ENCODE results near the gene C3orf52.

C3orf52 gene

GRCh38 chr3:112086875-112087524 is 811 bp downstream of the C3orf52 start:
- no peak for DNase-seq

DNA sequence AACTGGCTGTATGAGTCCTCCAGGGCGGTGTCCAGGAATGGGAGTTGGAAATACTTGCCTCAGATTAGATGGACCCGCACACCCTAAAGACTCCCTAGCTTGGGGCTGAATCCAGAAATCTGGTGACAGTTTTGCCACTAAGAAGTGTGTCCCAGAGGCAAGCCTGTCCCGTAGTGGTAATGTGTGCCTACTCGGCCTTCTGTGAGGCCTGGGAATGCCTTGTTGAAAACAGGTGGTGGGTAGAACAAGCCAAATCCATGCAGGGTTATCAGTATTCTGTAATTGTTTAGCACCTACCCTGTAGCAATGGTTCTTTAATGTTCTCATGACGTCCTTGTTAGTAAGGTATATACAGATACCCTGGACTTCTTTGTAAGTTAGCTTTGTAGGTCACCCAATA is 1.6 kb downstream of the C3orf52 start:
- DNase-seq = no peak

DNA sequence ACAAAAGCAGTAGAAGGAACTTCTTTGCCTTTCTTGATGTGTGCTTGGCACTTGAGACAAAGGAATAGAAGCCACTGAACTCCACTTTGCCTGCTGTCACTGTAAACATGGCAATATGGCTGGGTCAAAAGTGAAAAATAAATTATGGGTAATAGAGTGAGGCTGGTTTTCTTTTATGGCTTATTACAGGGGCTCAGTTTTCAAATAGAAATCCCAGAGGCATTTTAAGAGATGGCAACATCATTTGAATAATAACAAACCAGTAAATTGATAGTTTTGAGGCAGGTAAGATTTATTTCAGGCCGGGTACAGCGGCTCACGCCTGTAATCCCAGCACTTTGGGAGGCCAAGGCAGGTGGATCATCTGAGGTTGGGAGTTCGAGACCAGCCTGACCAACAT is 2.8 kb downstream of the C3orf52 start:
- DNase-seq = no peak

GRCh38 chr3:112089956-112090886 is 4.0 kb downstream of the C3orf52 start:
- no peak for DNase-seq

GRCh38 chr3:112090887-112091586 is 4.8 kb downstream of the C3orf52 start:
- DNase-seq = no peak

- DNase-seq = no peak
Measured at GRCh38 chr3:112092496-112093179, 6.4 kb downstream of the C3orf52 start.

GRCh38 chr3:112093180-112093522 is 7.0 kb downstream of the C3orf52 start:
- DNase-seq = no peak

DNA sequence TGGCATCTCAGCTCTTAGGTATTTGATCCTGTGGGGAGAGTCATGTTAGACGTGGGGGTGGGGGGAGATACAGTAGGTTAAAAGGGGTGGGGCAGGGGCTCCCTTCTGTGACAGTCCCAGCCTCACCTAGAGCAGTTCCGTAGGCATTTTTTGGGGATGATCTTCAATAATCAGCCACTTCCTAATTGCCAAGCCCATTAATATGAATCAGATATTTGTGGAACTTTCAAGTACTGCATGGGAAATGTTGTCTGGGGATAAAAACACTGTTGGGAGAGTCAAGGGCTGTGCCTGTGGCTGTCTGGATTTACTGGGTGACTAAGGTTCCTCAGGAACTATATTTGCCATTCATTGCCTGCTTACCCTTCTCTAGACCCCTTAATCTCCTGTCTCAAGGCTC is 9.5 kb downstream of the C3orf52 start:
- no peak for DNase-seq

GRCh38 chr3:112096176-112096575 is 10.0 kb downstream of the C3orf52 start:
- no peak for DNase-seq

GRCh38 chr3:112097378-112097777 is 11.2 kb downstream of the C3orf52 start:
- no peak for DNase-seq

DNA sequence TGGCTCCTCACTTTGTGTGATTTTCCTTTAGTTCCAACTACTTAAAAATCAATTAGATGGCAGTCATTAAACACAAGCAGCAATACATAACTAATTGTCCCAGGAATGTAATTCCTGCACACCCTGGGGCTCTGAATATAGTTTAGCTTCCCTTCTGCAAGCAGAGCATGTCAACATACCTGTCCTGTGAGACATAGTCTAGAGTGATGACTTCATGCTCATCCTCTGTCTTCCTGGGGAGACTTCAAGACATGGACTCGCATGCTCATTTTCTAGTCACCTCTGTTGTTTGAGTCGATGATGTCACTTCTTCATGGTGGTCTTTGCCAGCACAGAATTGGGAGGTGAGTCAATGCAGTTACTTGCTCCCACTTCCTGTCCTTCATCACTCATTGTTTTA is 15.7 kb downstream of the C3orf52 start:
- no peak for DNase-seq

DNA sequence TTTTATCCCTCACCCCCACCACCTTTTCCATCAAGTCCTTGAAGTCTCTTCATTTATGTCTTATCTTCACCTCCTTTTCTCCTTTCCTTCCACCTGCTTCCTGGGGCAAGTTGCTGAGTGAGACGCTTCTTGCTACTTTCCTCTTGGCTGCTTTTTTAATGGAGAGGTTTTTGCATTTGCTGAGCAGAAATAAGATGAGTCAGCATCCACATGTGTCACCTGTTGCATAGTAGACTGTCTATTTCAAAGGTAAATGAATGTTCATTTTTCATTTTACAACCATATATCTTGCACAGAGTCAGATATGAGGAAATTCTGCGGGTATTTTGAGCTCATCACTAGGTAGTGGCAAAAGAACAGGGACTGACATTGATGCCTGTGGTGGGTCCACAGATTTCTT is 18.6 kb downstream of the C3orf52 start:
- no peak for DNase-seq

DNA sequence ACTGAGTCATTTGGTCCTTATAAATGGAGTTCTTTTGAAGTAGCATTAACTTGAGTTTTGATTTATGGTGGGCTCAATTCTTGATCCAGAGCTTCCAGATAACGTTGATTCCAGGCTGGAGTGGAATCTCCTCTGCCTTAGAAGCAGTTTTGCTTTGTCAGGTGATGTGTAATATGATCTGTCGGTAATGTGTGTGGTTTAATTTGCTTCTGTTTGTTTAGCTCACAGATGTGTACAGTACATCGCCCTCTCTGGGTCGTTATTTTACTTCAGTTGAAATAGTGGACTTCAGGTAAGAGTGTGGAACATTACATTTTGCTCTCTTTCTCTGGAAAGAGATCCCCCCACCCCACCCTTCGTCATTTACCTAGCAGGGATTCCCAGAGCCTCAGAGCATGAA is 23.1 kb downstream of the C3orf52 start:
- no peak for DNase-seq

DNA sequence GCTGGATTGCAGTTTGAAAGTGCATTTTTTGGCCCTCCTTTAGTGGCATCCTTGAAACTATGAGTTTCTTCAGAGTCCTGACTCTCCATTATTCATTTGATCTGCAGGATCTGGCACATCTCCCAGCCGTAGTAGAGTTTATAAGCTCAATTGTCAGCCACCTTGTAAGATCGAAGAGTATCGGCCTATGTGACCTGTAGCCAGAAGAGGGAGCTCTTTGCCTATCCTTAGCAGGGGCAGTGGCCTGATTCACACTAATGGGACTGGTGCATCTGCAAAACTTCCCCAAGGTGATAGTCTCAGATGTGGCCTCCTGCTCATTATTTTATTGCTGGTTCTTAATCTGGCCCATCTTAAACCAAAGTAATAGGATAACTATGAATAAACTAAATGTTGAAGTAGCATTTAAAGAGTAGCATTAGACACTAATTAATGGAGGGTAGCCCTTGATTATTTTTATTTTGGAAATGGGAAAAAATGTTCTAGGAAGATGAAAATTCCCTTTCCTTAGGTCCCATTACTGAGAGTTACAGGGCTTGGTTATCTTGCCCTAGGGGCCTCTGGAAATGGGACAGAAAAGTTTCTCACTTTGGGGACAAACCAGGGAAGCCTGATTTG is 25.7 kb downstream of the C3orf52 start:
- DNase-seq = peak; percentile 39 to 44

- DNase-seq = no peak
Measured at GRCh38 chr3:112114576-112115160, 28.5 kb downstream of the C3orf52 start.

DNA sequence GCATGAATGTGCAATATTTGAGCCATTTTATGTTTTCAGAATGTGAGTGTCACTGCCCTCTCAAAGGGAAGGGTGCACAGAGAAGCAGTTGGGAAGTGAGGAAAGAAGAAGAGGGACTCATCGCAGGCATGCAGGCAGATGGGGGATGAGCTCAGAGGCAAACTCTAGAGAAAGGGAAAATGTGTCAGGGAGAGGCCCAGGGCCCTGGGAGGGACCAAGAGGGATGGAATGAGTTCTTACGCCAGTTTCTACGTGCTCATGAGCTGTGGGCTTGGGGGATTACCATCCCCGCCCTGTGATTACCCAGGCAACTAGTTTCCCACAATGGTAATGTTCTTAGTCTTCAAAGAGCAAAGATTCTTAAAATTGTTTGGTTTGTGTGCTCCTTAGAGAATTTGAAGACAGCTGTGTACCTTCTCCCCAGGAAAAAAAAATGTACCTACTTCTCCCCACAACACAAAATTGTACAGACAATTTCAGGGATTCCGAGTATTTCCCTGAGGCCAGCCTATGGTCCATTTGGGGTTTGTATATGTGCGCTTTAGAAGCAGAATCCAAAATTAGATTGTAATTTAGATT is 29.1 kb downstream of the C3orf52 start:
- DNase-seq = no peak

DNA sequence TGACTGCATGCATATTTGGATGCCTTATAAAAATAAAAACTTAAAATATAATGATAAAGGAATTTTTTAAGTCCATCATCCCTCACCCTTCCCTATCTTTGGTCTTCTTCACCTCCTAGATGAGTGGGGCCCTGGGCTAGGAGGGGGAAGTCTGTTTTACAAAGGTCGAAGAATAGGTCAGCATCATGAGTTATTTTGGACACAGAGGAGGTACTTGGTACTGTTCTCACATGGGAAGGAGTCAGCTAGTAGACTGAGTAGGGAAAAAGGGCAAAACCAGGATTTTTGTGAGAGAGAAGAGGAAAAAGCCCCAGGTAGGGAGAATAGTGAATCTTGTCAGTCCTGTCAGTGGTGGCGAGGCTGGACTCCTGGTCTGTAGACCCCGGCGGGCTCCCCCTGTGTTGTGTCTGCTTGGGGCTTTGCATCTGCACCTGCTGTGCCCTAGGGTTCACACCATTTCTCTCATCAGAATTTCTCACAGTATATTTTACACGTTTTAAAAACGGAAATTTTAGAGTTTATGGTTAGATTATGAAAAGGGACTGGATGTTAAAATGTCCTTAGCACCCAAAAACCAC is 29.7 kb downstream of the C3orf52 start:
- DNase-seq = no peak

DNA sequence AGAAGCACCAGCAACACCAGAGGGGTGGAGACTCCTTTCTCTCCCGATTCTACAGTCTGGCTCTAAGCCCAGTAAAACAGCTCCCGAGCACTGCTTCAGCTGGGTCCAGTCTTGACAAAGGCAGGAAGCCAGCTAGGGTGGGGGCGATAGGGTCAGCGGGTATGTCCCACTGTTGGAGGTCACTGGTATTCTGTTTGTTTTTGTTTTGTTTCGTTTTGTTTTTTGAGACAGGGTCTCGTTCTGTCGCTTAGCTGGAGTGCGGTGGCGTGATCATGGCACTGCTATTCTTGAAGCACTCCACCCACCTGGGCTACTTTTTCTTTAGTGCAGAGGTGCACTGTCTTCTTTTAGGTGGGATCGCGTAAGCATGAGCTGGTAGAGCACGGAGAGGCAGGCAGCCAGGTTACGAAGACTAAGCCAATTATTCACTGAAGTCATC is 30.6 kb downstream of the C3orf52 start:
- no peak for DNase-seq

- DNase-seq = no peak
Measured at GRCh38 chr3:112117415-112117814, 31.2 kb downstream of the C3orf52 start.

- DNase-seq = no peak
Measured at GRCh38 chr3:112117841-112118571, 31.8 kb downstream of the C3orf52 start.

Data from stimulated activated CD4-positive, alpha-beta T cell treated with anti-CD3 and anti-CD28 coated beads, Interleukin-2, amount 100 ng/mL, for 48 hours (primary cell).